PC-9 (cell line): ENCODE data around the gene CA4.

ENCODE experiments used
- CTCF ChIP-seq: fragments of 200-600 bp; sonication (generic); conservative IDR thresholded peaks from 2 replicates; pipeline ENCODE4 v1.6.1; 2017; ENCODE audit warnings: mixed run types, antibody characterized with exemption, mild to moderate bottlenecking, moderate library complexity
- EZH2 ChIP-seq: fragments of 200-600 bp; sonication (generic); IDR thresholded peaks from 2 replicates; pipeline ENCODE4 v1.8.0; 2017; ENCODE audit warnings: antibody characterized with exemption, low read depth

GRCh38 chr17:60158751-60159478, 9.1 kb downstream of the CA4 start:
- TF ChIP-seq CTCF, result no peak
- TF ChIP-seq EZH2, result no peak
